Coronary artery (tissue), 2 donors: ENCODE measurements around the gene SLMAP.

Experiments
- DNase-seq: peaks from one replicate; pipeline ENCODE4 v3.0.0-alpha.2; 2017; ENCODE audit warnings: low spot score
- H3K27ac ChIP-seq, 2 donors: fragments of 200-600 bp; sonication (generic); one replicate each; pipeline ENCODE4 v1.5.1; 2016 to 2019
- H3K4me3 ChIP-seq: fragments of 200-600 bp; sonication (generic); 2 replicates; pipeline ENCODE4 v1.5.1; 2016; ENCODE audit warnings: mild to moderate bottlenecking, moderate library complexity
- CTCF ChIP-seq: fragments of 200-600 bp; sonication (generic); IDR thresholded peaks from one replicate; pipeline ENCODE4 v1.5.1; 2019; ENCODE audit warnings: antibody characterized with exemption

Gene SLMAP

GRCh38 chr3:57825116-57825515 lies 69.0 kb downstream of the SLMAP start:
- Histone ChIP-seq H3K4me3 (no peak overlapping the region), H3K27ac (no peak overlapping the region)
- TF ChIP-seq CTCF, result no peak
- no peak for DNase-seq

- Histone ChIP-seq H3K27ac (no peak overlapping the region), H3K4me3 (no peak overlapping the region)
- no peak for DNase-seq
- no peak for TF ChIP-seq CTCF
These were observed 70.3 kb downstream of the SLMAP start for GRCh38 chr3:57826245-57826951.

- TF ChIP-seq CTCF, result no peak
- DNase-seq, result no peak
- Histone ChIP-seq H3K4me3 (no peak overlapping the region), H3K27ac (no peak overlapping the region)
These were observed 71.0 kb downstream of the SLMAP start for GRCh38 chr3:57826952-57827723.

- TF ChIP-seq CTCF, result no peak
- H3K27ac ChIP-seq, result no peak overlapping the region
- H3K4me3 ChIP-seq, result no peak overlapping the region
- no peak for DNase-seq
These were observed 71.6 kb downstream of the SLMAP start for GRCh38 chr3:57827757-57828156.

- no peak for TF ChIP-seq CTCF
- Histone ChIP-seq H3K27ac (no peak overlapping the region), H3K4me3 (no peak overlapping the region)
- no peak for DNase-seq
These were observed 76.4 kb downstream of the SLMAP start for GRCh38 chr3:57832486-57832885.

GRCh38 chr3:57832900-57833313 lies 76.8 kb downstream of the SLMAP start:
- H3K4me3 ChIP-seq, result no peak overlapping the region
- DNase-seq, result no peak
- no peak overlapping the region for H3K27ac ChIP-seq
- no peak for TF ChIP-seq CTCF

- DNase-seq, result no peak
- H3K27ac ChIP-seq, result no peak overlapping the region
- no peak for TF ChIP-seq CTCF
- H3K4me3 ChIP-seq, result no peak overlapping the region
These were observed 77.7 kb downstream of the SLMAP start for GRCh38 chr3:57833763-57834162.
